NOMO-1 treated with DMSO at 0.1 percent for 48 hours (cell line): Measurements from ENCODE around the gene B4GALT4.
"Not testable (repeated sequence)": the region's sequence is repeated elsewhere in the genome, so short reads cannot be mapped to it uniquely, and the experiment has no call there.

Source experiments
- DNase-seq: peaks from one replicate; lab custom pipeline; 2025; ENCODE audit not compliant: unreplicated experiment; lab: John Stamatoyannopoulos, UW

B4GALT4 gene, protein sequence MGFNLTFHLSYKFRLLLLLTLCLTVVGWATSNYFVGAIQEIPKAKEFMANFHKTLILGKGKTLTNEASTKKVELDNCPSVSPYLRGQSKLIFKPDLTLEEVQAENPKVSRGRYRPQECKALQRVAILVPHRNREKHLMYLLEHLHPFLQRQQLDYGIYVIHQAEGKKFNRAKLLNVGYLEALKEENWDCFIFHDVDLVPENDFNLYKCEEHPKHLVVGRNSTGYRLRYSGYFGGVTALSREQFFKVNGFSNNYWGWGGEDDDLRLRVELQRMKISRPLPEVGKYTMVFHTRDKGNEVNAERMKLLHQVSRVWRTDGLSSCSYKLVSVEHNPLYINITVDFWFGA

DNA sequence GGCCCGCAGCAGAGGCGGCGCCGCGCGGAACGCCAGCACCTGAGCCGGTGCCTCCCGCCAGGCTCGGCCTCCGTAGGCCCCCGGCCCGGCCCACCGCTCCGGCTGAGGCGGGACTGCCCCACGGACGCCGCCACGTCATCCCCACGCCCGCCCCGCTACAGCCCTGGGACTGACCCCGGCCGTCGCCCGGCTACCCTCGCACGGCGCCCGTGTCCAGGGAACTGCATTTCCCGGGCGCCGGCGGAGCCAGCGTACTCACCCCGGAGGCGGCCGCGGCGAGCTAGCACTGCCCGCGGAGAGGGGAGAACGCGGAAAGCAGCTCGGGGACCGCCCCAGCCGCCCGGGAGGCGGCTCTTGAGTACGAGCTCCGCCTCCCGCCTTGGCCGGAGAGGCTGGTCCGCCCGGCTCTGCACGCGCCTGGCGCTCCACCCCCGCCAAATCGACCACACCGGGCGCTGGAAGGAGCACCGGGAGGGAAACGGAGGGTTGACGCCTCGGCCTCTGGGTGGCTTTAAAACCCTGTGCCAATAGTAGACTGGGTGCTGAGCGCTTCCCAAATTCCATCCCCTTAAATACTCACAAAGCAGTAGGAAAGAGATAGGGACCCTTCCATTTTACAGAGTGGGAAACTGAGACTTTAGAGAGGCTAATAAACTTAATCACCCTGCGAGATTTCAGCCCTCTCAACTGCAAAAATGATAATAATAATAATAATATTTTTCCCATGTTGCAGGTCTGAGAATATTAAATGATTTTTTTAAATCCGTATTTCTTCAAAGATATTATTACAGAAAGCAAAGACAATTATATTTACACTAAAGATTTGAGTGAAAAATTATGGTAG, at the start of gene B4GALT4:
B4GALT4 (minus strand) TSS at position 288 of the 844 bp plus-strand sequence. CDS start 10,779 bp downstream, outside the sequence.
- DNase-seq: peak; percentile 82

- peak; percentile 48 for DNase-seq
Measured at GRCh38 chr3:119289404-119289770, 48.7 kb upstream of the B4GALT4 start.

DNA sequence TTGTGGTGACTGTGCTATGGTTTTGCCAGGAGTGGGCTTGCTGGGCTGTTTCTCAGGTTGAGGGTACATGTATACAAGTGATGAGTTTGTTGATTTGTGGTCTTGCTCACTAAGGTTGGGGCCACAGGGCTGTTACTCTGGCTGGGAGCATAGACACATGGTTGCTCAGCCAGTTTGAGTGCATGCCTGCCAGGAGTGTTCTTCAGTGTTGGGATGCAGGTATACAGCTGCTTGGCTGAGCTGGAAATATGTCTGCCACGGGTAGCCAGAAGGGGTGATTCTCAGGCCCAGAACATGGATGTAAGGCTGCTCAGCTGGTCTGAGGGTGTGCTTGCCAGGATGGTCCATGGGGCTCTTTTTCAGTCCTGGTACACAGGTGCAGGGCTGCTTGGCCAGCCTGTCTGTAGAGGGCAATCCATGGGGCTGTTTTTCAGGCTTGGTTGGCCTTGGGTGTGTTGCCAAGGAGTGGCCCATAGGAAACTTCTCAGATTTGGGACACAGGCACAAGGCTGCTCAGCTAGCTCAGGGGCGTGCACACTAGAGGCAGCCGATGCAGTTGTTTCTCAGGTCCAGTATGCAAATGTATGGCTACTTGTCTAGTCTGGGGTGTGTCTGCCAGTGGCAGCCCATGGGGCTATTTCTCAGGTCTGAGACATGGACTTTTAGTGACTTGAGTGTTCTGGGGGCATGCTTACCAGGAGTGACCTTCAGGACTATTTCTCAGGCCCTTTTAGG, 48.2 kb upstream of the B4GALT4 start:
- DNase-seq: no peak

GRCh38 chr3:119279584-119280243, 39.0 kb upstream of the B4GALT4 start:
- DNase-seq: no peak

DNA sequence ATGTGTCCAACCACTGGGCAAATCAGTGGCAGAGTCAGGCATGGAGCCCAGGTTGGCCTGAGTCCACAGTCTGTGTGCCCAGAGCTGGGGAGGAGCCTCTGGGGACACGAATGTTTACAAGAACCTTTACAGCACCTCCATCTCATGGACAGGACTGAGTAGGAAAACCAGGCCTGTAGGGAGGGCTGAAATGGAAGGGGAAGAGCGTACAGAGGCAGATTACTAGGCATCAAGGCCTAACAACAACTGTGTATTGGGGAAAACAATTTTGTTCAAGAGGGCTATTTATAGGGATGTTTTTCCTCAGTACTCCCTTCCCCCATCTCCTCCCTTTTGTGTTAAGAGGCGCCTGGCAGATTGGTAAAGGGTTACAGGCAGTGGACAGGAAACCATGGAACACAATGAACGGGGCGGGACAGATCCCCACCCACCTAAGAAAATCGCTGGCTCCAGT, 38.5 kb upstream of the B4GALT4 start:
- no peak for DNase-seq

DNA sequence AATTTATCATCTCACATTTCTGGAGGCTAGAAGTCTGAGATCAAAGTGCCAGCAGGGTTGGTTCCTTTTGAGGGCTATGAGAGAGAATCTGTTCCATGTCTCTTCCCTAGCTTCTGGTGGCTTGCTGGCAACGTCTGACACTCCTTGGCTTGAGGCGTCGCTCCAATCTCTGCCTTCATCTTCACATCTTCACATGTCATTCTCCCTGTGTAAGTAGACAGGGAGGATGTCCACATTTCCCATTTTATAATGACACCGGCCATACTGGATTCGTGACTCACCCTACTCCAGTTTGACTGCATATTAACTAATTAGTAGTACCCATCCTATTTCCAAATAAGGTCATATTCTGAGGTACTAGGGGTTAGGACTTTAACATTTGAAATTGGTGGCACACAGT, 36.0 kb upstream of the B4GALT4 start:
- DNase-seq: no peak

DNA sequence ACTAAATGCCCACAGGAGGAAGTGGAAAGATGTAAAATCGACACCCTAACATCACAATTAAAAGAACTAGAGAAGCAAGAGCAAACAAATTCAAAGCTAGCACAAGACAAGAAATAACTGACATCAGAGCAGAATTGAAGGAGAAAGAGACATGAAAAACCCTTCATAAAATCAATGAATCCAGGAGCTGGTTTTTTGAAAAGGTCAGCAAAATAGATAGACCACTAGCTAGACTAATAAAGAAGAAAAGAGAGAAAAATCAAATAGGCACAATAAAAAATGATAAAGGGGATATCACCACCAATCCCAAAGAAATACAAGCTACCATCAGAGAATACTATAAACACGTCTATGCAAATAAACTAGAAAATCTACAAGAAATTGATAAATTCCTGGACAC, 29.5 kb upstream of the B4GALT4 start:
- not testable (repeated sequence) for DNase-seq

- DNase-seq: no peak
Measured at GRCh38 chr3:119261055-119261454, 20.4 kb upstream of the B4GALT4 start.

GRCh38 chr3:119259821-119260220, 19.1 kb upstream of the B4GALT4 start:
- DNase-seq: no peak

- DNase-seq: peak; percentile 84
Measured at GRCh38 chr3:119258915-119259314, 18.2 kb upstream of the B4GALT4 start.

GRCh38 chr3:119257654-119258410, 17.2 kb upstream of the B4GALT4 start:
- DNase-seq: peak; percentile 74

- no peak for DNase-seq
Measured at GRCh38 chr3:119257111-119257510, 16.4 kb upstream of the B4GALT4 start.

DNA sequence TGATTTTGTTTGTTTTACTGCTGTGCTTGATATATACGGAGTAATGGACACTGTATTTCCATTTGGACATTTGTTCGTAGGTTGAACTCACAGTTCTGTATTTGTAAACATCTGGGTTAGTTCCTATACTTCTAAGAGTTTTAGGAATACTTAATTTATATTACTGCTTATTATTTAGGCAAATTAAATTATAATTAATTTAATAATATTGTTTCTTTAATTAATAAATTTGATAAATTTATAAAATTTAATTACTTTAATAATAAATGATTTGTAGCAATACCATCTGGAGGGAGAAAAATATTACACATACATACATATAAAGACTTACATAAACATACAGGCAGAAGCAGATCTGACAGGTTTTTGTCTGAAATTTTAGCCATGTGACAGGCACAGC, 14.5 kb upstream of the B4GALT4 start:
- no peak for DNase-seq

DNA sequence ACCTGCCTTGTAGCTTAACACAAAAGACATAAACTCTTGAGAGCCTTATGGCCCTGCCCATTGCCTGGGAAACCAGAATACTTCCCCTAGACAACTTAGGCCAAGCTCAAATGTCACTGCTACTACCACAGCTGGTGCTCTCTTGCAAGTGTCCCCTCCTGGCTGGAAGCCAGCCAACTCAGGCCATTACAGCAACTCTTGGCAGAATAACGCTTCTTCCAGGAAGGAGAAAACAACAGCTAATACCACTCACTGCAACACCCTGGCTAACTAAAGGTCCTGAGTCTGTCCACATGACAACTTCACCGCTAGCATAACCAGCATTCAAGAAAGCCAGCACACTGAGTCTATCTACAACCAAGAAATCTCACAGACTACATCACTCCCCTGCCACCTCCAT, 5.1 kb upstream of the B4GALT4 start:
- no peak for DNase-seq

- DNase-seq: no peak
Measured at GRCh38 chr3:119243712-119244111, 3.0 kb upstream of the B4GALT4 start.

GRCh38 chr3:119243058-119243529, 2.4 kb upstream of the B4GALT4 start:
- DNase-seq: not testable (repeated sequence)

- not testable (repeated sequence) for DNase-seq
Measured at GRCh38 chr3:119242387-119243057, 1.8 kb upstream of the B4GALT4 start.

DNA sequence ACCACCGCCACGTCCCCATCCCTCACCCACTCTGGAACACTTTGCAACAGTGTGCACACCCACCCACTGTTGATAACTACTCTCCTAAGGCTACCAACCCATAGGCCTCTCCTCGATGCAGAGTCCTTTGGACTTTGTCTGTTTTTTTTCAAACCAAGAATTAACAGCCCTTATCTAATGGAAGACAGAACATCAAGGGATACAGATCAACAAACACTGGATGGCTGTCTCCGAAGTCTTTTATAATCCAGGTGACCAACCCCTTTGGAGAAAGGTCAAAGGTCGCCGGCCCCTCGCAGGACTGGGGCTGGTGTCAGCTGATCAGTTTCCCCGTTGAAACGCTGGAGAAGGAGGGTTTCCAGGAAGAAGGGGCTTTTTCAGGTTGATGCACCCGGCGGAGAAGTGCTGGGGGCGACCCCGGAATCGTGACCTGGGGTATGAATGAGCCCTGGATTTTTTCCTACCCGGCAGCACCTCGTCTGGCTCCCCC, 532 bp downstream of the B4GALT4 start:
- DNase-seq: peak; percentile 14

GRCh38 chr3:119239206-119239820, 1.4 kb downstream of the B4GALT4 start:
- peak; percentile 65 for DNase-seq
